Measurements from ENCODE around the gene IL25. TPM values are rescaled to one million over a fixed set of nuclear protein-coding genes. Genes with fewer than 3 reads are reported as not detected.
A peak's percentile ranks its signal among the peaks of the same experiment; 100 is the strongest.

The IL25 gene
- total and polyA plus RNA-seq, 2 of the 8 experiments (the other 6 are each of a cell fraction or from before 2014, with no cell fraction given) = not detected

DNA sequence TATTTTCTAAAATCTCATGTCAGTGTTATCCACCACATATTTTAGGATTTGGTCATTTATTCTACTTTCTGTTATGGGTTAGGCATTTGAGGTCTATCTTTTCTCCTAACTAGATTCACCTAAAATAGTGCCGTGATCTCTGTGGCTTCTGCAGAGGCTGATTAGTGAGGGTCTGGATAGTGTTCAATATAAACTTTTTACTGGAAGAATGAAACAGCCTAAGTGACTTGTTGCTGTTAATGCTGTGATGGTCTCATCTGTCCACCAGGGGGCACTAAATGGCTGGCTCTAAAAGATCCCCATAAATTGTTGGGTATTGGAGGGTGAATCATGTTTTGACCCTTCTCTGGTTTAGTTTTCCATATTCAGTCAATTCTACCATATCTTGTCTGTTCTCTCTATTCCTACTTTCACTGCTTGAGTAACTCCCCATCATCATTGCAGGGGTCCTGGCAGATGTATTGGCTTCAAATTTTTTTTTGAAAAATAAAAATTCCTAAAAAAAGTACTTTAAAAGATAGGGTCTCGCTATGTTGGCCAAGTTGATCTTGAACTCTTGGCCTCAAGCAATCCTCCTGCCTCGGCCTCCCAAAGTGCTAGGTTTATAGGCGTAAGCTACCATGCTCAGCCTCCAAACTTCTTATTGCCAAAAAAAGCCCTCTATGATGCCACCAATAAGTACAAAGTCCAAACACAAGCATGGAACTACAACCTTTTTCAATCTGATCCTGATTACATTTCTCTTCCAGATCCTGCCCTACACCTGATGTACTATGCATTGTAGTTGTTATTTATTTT, 44.5 kb upstream of the IL25 start:
- no peak overlapping the region for H2BK5ac ChIP-seq (ENCODE audit: low read depth, low read length)
- WGBS, 2 experiments (ENCODE audit: extremely low coverage in 1 of 2, insufficient coverage in 1 of 2, insufficient read length in 1 of 2, insufficient replicate concordance in 2 of 2, low coverage in 1 of 2, low lambda C conversion rate in 2 of 2, missing lambda C conversion rate in 1 of 2) = 60% methylated on average over 4 of the region's 4 CpGs; no CpG with 5 or more reads in 1 of the 2 experiments
- no peak overlapping the region for H3K4me2 ChIP-seq (ENCODE audit: insufficient read depth in 1 of 2, low read depth in 2 of 2, low read length in 2 of 2)
- H4K20me1 ChIP-seq (replicated peaks in 1 of 2; ENCODE audit: control insufficient read depth in 1 of 2, insufficient read depth in 2 of 2, low read length in 2 of 2) = no peaks in the 10 kb centered on the region
- no peak overlapping the region for H2AK5ac ChIP-seq (ENCODE audit: low read depth, low read length)
- peaks cover 1% of the 10 kb centered on the region; the same call in 1 of the 2 replicates for H3K79me1 ChIP-seq (ENCODE audit: low read depth, low read length)
- DNase-seq (ENCODE audit: low read depth in 1 of 2, low spot score in 2 of 2) (peak in 1 of 2 experiments; percentile 69), FAIRE-seq (peak; percentile 76)
- no peak overlapping the region for H3K4ac ChIP-seq (replicated peaks; ENCODE audit: insufficient read length, low read depth, low read length)
- TF ChIP-seq RAD21 (IDR thresholded peaks at IDR 0.05 in 1 of 2, conservative IDR thresholded peaks at IDR 0.05 in 1 of 2; ENCODE audit: low read depth in 2 of 2, low read length in 2 of 2) (peak; percentile 90 to 91), JUND (IDR thresholded peaks at IDR 0.05; ENCODE audit: low read length) (no peak)
- TF ChIP-seq, protein P1, sequence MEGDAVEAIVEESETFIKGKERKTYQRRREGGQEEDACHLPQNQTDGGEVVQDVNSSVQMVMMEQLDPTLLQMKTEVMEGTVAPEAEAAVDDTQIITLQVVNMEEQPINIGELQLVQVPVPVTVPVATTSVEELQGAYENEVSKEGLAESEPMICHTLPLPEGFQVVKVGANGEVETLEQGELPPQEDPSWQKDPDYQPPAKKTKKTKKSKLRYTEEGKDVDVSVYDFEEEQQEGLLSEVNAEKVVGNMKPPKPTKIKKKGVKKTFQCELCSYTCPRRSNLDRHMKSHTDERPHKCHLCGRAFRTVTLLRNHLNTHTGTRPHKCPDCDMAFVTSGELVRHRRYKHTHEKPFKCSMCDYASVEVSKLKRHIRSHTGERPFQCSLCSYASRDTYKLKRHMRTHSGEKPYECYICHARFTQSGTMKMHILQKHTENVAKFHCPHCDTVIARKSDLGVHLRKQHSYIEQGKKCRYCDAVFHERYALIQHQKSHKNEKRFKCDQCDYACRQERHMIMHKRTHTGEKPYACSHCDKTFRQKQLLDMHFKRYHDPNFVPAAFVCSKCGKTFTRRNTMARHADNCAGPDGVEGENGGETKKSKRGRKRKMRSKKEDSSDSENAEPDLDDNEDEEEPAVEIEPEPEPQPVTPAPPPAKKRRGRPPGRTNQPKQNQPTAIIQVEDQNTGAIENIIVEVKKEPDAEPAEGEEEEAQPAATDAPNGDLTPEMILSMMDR (IDR thresholded peaks at IDR 0.05; ENCODE audit: control extremely low read depth in 1 of 3, insufficient read depth in 1 of 3, low read depth in 1 of 3, low read length in 3 of 3) = peak in 2 of 3 experiments; percentile 82 to 89; a peak in 3 of 4 replicates
- no peak overlapping the region for H2BK20ac ChIP-seq (ENCODE audit: low read length)
- no peaks in the 10 kb centered on the region for H3K27me3 ChIP-seq (replicated peaks in 1 of 4; ENCODE audit: control insufficient read depth in 3 of 4, extremely low read depth in 1 of 4, insufficient read depth in 3 of 4, low read length in 3 of 4)
- peaks cover 0 to 4% of the 10 kb centered on the region in 2 experiments; a peak in 2 of 4 replicates for H3K79me2 ChIP-seq (ENCODE audit: control insufficient read depth in 1 of 2, insufficient read depth in 2 of 2, low read length in 2 of 2)
- CTCF ChIA-PET (ENCODE audit: partially characterized antibody) = interaction anchor here (0.8 to 4.9 kb wide), 31 partner anchors 10 to 232 kb away, joined by 3 to 78 read pairs (median 4); partner anchors contain the start of genes CMTM5, EFS and SLC22A17
- no peak overlapping the region for H2BK120ac ChIP-seq (replicated peaks; ENCODE audit: low read depth, low read length)
- no peak overlapping the region for H3K9ac ChIP-seq (replicated peaks in 1 of 4; ENCODE audit: extremely low read depth in 1 of 4, low read depth in 3 of 4, low read length in 3 of 4)
- no peaks in the 10 kb centered on the region for H3K23me2 ChIP-seq (ENCODE audit: low read depth, low read length)
- H3K9me3 ChIP-seq (ENCODE audit: insufficient read depth in 2 of 2, low read depth in 1 of 2, low read length in 1 of 2) = no peaks in the 10 kb centered on the region
- H4K5ac ChIP-seq (ENCODE audit: insufficient read length, low read depth, low read length) = no peak overlapping the region
- H3K27ac ChIP-seq (ENCODE audit: low read depth, low read length) = no peak overlapping the region
- no peak overlapping the region for H4K8ac ChIP-seq (ENCODE audit: extremely low read depth, insufficient read depth, low read length)
- no peak overlapping the region for H3K4me3 ChIP-seq (ENCODE audit: extremely low read depth in 1 of 4, insufficient read depth in 2 of 4, low read depth in 3 of 4, low read length in 4 of 4)
- peaks cover 9 to 26% (median 23%) of the 10 kb centered on the region in 4 experiments; a peak in 7 of 8 replicates for H3K36me3 ChIP-seq (ENCODE audit: control insufficient read depth in 2 of 4, insufficient read depth in 4 of 4, low read length in 3 of 4)
- POLR2A ChIA-PET (ENCODE audit: partially characterized antibody) = interaction anchor here (1.2 to 4.0 kb wide), 6 partner anchors 18 to 51 kb away, joined by 3 to 21 read pairs (median 12); partner anchors contain the start of gene CMTM5
- no peaks in the 10 kb centered on the region for H3K4me1 ChIP-seq (replicated peaks in 1 of 4; ENCODE audit: control insufficient read depth in 3 of 4, insufficient read depth in 4 of 4, low read length in 3 of 4)
- H2BK12ac ChIP-seq (ENCODE audit: low read depth, low read length) = no peak overlapping the region
- H2BK15ac ChIP-seq (ENCODE audit: low read length) = no peak overlapping the region
- H3K56ac ChIP-seq (replicated peaks; ENCODE audit: insufficient read length, low read depth, low read length) = no peak overlapping the region
- H3K14ac ChIP-seq (ENCODE audit: insufficient read length) = no peak overlapping the region
- no peak overlapping the region for H3K18ac ChIP-seq (ENCODE audit: extremely low read depth, low read length)
- no peak overlapping the region for H3K23ac ChIP-seq (ENCODE audit: insufficient read length)
- no peak overlapping the region for H4K91ac ChIP-seq (replicated peaks; ENCODE audit: insufficient read length, low read length)
- no peak overlapping the region for H2AFZ ChIP-seq (ENCODE audit: low read length)

Measured in H1 (cell line).